GM23338 (cell line): ENCODE data around the gene PDE2A.

ENCODE experiments used
- CREB1 ChIP-seq: fragments of 250-450 bp; sonication (Bioruptor Pico); IDR thresholded peaks from 2 replicates; pipeline ENCODE4 v1.5.0; 2020; ENCODE audit warnings: low read depth, mild to moderate bottlenecking, moderate library complexity
- EZH2 ChIP-seq: fragments of 200-600 bp; sonication (generic); IDR thresholded peaks from one replicate; pipeline ENCODE4 v1.8.0; 2017; ENCODE audit warnings: antibody characterized with exemption, mild to moderate bottlenecking, low read depth; ENCODE audit not compliant: unreplicated experiment
- EZH2phosphoT487 ChIP-seq: fragments of 200-600 bp; sonication (generic); IDR thresholded peaks from one replicate; pipeline ENCODE4 v1.8.1; 2018; ENCODE audit warnings: antibody characterized with exemption; ENCODE audit not compliant: unreplicated experiment
- JUNB ChIP-seq: IDR thresholded peaks from one replicate; pipeline ENCODE4 v1.6.1; 2016; ENCODE audit warnings: antibody characterized with exemption; ENCODE audit not compliant: unreplicated experiment
- NANOG ChIP-seq: IDR thresholded peaks from 2 replicates; pipeline ENCODE4 v1.6.1; 2016; ENCODE audit warnings: antibody characterized with exemption, borderline replicate concordance
- POLR2AphosphoS5 ChIP-seq: IDR thresholded peaks from 2 replicates; pipeline ENCODE4 v1.6.1; 2016; ENCODE audit warnings: antibody characterized with exemption, low read depth
- TF ChIP-seq, protein P1 (sequence below), 2 experiments: fragments of 200-600 bp in 1 of 2; sonication (generic) in 1 of 2; conservative IDR thresholded peaks; 2 replicates each; pipeline versions ENCODE4 v1.5.1 to v1.6.1; 2016 to 2017; ENCODE audit warnings: antibody characterized with exemption in 2 of 2, low read depth in 2 of 2, mild to moderate bottlenecking in 2 of 2, moderate library complexity in 1 of 2
- TF ChIP-seq, protein P2 (sequence below): IDR thresholded peaks from 2 replicates; pipeline ENCODE4 v1.6.1; 2016; ENCODE audit warnings: antibody characterized with exemption
- TF ChIP-seq, protein P3 (sequence below): IDR thresholded peaks from one replicate; pipeline ENCODE4 v1.6.1; 2018; ENCODE audit warnings: antibody characterized with exemption; ENCODE audit not compliant: unreplicated experiment

DNA sequence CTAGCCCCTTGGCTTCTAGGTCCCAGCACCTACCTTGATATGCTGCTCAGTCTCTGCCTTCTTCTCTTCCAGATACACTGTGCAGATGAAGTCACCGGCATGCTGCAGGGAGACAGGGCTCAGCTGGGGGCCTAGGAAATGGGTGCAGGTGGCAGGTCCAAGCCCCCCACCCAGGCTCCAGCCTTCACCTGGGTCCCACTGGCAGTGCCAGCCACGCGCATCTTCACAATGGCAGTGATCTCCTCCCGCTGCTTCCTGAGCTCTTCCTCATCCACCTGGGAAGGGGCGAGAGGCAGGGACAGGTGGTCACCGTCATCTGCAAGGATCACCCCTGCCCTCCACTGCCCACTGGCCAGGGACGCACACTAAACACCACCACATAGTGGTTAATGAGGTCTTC lies 21.1 kb upstream of the PDE2A start:
- TF ChIP-seq, protein P1, sequence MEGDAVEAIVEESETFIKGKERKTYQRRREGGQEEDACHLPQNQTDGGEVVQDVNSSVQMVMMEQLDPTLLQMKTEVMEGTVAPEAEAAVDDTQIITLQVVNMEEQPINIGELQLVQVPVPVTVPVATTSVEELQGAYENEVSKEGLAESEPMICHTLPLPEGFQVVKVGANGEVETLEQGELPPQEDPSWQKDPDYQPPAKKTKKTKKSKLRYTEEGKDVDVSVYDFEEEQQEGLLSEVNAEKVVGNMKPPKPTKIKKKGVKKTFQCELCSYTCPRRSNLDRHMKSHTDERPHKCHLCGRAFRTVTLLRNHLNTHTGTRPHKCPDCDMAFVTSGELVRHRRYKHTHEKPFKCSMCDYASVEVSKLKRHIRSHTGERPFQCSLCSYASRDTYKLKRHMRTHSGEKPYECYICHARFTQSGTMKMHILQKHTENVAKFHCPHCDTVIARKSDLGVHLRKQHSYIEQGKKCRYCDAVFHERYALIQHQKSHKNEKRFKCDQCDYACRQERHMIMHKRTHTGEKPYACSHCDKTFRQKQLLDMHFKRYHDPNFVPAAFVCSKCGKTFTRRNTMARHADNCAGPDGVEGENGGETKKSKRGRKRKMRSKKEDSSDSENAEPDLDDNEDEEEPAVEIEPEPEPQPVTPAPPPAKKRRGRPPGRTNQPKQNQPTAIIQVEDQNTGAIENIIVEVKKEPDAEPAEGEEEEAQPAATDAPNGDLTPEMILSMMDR (conservative IDR thresholded peaks at IDR 0.05; ENCODE audit: low read depth in 2 of 2): no peak
- TF ChIP-seq EZH2 (no peak), CREB1 (CRISPR knock-in tag) (no peak), POLR2AphosphoS5 (no peak), EZH2phosphoT487 (no peak), JUNB (no peak), NANOG (no peak)
- TF ChIP-seq, protein P2, sequence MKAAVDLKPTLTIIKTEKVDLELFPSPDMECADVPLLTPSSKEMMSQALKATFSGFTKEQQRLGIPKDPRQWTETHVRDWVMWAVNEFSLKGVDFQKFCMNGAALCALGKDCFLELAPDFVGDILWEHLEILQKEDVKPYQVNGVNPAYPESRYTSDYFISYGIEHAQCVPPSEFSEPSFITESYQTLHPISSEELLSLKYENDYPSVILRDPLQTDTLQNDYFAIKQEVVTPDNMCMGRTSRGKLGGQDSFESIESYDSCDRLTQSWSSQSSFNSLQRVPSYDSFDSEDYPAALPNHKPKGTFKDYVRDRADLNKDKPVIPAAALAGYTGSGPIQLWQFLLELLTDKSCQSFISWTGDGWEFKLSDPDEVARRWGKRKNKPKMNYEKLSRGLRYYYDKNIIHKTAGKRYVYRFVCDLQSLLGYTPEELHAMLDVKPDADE: no peak
- TF ChIP-seq, protein P3, sequence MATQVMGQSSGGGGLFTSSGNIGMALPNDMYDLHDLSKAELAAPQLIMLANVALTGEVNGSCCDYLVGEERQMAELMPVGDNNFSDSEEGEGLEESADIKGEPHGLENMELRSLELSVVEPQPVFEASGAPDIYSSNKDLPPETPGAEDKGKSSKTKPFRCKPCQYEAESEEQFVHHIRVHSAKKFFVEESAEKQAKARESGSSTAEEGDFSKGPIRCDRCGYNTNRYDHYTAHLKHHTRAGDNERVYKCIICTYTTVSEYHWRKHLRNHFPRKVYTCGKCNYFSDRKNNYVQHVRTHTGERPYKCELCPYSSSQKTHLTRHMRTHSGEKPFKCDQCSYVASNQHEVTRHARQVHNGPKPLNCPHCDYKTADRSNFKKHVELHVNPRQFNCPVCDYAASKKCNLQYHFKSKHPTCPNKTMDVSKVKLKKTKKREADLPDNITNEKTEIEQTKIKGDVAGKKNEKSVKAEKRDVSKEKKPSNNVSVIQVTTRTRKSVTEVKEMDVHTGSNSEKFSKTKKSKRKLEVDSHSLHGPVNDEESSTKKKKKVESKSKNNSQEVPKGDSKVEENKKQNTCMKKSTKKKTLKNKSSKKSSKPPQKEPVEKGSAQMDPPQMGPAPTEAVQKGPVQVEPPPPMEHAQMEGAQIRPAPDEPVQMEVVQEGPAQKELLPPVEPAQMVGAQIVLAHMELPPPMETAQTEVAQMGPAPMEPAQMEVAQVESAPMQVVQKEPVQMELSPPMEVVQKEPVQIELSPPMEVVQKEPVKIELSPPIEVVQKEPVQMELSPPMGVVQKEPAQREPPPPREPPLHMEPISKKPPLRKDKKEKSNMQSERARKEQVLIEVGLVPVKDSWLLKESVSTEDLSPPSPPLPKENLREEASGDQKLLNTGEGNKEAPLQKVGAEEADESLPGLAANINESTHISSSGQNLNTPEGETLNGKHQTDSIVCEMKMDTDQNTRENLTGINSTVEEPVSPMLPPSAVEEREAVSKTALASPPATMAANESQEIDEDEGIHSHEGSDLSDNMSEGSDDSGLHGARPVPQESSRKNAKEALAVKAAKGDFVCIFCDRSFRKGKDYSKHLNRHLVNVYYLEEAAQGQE: no peak
